Left ventricle myocardium inferior (tissue), 1 donor: ENCODE data around the gene RNF144A. TPM values are rescaled to one million over a fixed set of nuclear protein-coding genes. Genes with fewer than 3 reads are reported as not detected.

Source experiments
- DNase-seq: peaks from one replicate; pipeline ENCODE4 v3.0.0-alpha.2; 2020
- H3K27ac ChIP-seq: fragments of 200-600 bp; replicated peaks from 2 replicates; pipeline ENCODE4 v1.8.0; 2021
- H3K27me3 ChIP-seq: fragments of 200-600 bp; 2 replicates; pipeline ENCODE4 v1.8.0; 2021; ENCODE audit warnings: low read depth
- H3K36me3 ChIP-seq: fragments of 200-600 bp; 2 replicates; pipeline ENCODE4 v1.8.0; 2021
- H3K4me1 ChIP-seq: fragments of 200-600 bp; 2 replicates; pipeline ENCODE4 v1.8.0; 2021
- H3K4me3 ChIP-seq: fragments of 200-600 bp; 2 replicates; pipeline ENCODE4 v1.8.0; 2021; ENCODE audit warnings: mild to moderate bottlenecking, moderate library complexity
- H3K9me3 ChIP-seq: fragments of 200-600 bp; replicated peaks from 2 replicates; pipeline ENCODE4 v1.8.0; 2021
- intact Hi-C: fragments of 100-400 bp; cut with micrococcal nuclease; formaldehyde crosslinking; loops from one replicate; pipeline ENCODE4 v1.11.0; 2022
- total RNA-seq: library from RNA; stranded (reverse); fragmentation: NEBNext Ultra II Directional; extraction: Animal tissue kit (Norgen Biotek cat#: 25700); gene quantifications from one replicate; pipeline ENCODE4 v1.2.1, GENCODE V29; 2021
- TF ChIP-seq, protein P1 (sequence below): fragments of 200-600 bp; IDR thresholded peaks from 2 replicates; pipeline ENCODE4 v1.8.0; 2021; ENCODE audit warnings: antibody characterized with exemption, mild to moderate bottlenecking, borderline replicate concordance
- donor health status: DM: no; HTN: yes; CAD: no; lungs with severe emphysema.

RNF144A gene
- total RNA-seq, 1 donor from 2014 or later, result 17.9 TPM

DNA sequence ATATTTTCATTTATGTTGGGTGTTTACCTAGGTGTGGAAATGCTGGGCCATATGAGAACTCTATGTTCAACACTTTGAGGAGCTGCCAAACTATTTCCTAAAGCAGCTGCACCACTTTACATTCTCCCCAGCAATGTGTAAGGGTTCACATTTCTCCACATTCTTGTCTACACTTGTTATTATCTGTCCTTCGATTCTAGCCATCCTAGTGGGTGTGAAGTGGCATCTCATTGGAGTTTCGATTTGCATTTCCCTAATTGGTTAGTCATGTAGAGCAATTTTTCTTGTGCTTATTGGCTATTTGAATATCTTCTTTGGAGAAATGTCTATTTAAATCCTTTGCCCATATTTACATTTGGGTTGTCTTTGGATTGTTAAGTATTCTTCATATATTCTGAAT, 21.9 kb downstream of the RNF144A start:
- H3K27me3 ChIP-seq, result no peaks in the 10 kb centered on the region
- TF ChIP-seq, protein P1, sequence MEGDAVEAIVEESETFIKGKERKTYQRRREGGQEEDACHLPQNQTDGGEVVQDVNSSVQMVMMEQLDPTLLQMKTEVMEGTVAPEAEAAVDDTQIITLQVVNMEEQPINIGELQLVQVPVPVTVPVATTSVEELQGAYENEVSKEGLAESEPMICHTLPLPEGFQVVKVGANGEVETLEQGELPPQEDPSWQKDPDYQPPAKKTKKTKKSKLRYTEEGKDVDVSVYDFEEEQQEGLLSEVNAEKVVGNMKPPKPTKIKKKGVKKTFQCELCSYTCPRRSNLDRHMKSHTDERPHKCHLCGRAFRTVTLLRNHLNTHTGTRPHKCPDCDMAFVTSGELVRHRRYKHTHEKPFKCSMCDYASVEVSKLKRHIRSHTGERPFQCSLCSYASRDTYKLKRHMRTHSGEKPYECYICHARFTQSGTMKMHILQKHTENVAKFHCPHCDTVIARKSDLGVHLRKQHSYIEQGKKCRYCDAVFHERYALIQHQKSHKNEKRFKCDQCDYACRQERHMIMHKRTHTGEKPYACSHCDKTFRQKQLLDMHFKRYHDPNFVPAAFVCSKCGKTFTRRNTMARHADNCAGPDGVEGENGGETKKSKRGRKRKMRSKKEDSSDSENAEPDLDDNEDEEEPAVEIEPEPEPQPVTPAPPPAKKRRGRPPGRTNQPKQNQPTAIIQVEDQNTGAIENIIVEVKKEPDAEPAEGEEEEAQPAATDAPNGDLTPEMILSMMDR, result no peak
- H3K4me1 ChIP-seq, result peaks cover 38% of the 10 kb centered on the region
- intact Hi-C loops, result no loop called here
- H3K9me3 ChIP-seq, result no peaks in the 10 kb centered on the region
- H3K27ac ChIP-seq, result no peak overlapping the region
- no peak overlapping the region for H3K4me3 ChIP-seq
- no peak for DNase-seq
- H3K36me3 ChIP-seq, result peaks cover 24% of the 10 kb centered on the region

DNA sequence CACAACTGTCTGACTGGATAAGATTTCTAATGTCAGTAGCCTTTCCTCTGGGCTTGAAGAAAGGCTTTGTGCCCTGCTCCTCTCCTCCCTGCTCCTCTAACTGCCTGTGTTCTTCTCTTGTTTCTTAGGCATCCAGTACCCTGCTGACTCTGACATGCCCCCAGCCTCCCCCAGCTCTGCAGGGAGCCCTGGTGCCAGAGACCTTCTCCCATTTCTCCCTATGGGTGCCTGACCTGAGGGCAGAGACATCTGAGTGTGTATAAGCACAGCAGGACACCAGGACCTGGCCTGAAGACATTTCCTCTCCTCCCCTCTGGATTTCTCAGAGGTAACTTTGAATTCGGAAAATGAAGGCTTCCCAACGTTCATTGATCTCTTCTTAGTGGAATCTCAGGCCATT, 23.6 kb downstream of the RNF144A start:
- H3K27ac ChIP-seq, result no peak overlapping the region
- DNase-seq, result no peak

DNA sequence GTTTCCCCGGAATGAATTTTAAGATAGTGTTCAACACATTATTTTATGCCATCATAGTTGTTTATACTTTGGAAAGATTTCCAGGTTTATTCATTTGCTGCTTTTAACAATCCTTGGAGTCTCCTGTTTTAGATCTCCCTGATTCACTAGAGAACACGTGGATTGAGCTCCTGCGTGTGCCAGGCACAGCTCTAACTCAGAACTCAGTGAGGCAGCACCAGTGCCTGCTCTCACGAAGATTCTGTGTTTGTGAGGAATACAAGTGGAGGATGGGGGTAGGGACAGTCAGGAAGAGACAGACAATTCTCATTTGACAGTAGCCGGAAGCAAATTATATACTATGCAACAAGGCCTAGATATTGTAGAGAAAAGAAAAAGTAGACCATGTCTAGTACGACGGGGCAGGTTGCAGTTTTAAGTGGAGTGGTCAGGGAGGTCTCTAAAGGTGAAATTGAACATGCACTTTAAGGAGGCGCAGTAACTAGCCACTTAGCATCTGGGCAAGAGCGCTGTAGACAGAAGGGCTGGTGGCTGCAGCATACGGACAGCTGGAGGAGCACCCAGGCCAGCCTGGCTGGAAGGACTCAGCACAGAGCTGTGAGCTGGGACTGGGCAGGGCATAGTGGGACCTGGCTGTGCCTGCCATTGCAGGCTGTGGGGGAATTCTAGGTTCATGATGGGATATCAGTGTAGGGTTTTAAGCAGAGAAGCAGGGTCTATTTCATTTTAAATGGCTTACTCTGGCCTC, 24.3 kb downstream of the RNF144A start:
- Histone ChIP-seq H3K27ac (no peak overlapping the region), H3K4me1 (peaks cover 39% of the 10 kb centered on the region), H3K9me3 (no peaks in the 10 kb centered on the region), H3K27me3 (no peaks in the 10 kb centered on the region), H3K4me3 (no peak overlapping the region), H3K36me3 (peaks cover 24% of the 10 kb centered on the region)
- DNase-seq, result no peak
- intact Hi-C loops, result no loop called here
- TF ChIP-seq, protein P1, result no peak

More for the DNA sequence above, 23.6 kb downstream of the RNF144A start:
- H3K36me3 ChIP-seq, result peaks cover 24% of the 10 kb centered on the region
- H3K4me1 ChIP-seq, result peaks cover 43% of the 10 kb centered on the region
- TF ChIP-seq, protein P1, result no peak
- no peaks in the 10 kb centered on the region for H3K27me3 ChIP-seq
- H3K4me3 ChIP-seq, result no peak overlapping the region
- intact Hi-C loops, result no loop called here
- H3K9me3 ChIP-seq, result no peaks in the 10 kb centered on the region

DNA sequence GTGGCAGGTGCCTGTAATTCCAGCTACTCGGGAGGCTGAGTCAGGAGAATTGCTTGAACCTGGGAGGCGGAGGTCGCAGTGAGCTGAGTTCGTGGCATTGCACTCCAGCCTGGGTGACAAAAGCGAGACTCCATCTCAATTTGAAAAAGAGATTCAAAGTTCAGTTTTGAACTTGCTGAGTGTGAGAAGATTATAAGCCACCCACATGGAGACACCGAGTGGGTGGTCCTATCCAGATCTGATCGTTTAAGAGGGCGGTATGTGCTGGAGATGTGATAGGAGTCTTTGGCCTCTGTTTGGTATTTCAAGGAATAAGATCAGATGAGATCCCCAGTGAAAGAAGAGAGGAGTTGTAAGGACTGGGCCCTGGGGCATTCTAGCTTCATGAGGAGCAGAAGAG, 25.6 kb downstream of the RNF144A start:
- Histone ChIP-seq H3K36me3 (peaks cover 24% of the 10 kb centered on the region), H3K27ac (no peak overlapping the region), H3K27me3 (no peaks in the 10 kb centered on the region), H3K9me3 (no peaks in the 10 kb centered on the region), H3K4me1 (peaks cover 32% of the 10 kb centered on the region), H3K4me3 (no peak overlapping the region)
- TF ChIP-seq, protein P1, result no peak
- DNase-seq, result no peak
- intact Hi-C loops, result no loop called here

DNA sequence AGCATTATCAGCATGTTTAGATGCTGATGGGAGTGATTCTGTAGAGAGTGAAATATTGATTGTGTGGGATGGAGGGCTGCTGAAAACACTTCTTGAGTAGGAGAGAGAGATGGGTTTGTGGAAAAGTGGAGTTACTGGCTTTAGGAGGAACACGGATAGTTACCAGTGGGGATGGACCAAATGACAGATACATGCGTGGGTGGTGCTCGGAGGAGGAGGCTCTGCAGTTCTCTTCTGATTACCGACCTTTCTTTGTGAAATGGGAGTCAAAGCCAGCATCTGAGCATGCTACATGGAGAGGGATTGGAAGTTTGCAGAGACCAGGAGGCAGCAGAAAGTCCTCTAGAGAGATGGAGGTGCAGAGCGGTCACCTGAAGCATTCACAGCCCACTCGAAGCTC, 26.3 kb downstream of the RNF144A start:
- Histone ChIP-seq H3K4me3 (no peak overlapping the region), H3K27ac (peak overlapping the region; percentile 57), H3K9me3 (no peaks in the 10 kb centered on the region), H3K4me1 (peaks cover 39% of the 10 kb centered on the region), H3K36me3 (peaks cover 24% of the 10 kb centered on the region), H3K27me3 (no peaks in the 10 kb centered on the region)
- DNase-seq, result no peak
- TF ChIP-seq, protein P1, result no peak
- intact Hi-C loops, result no loop called here
